HUDEP-2 (cell line): ENCODE data around the gene OSBPL2.

ENCODE experiments used
- DNase-seq, 76 experiments: peaks; one replicate each; lab custom pipeline; 2025; ENCODE audit not compliant: unreplicated experiment in 76 of 76; lab: John Stamatoyannopoulos, UW

The OSBPL2 gene

DNA sequence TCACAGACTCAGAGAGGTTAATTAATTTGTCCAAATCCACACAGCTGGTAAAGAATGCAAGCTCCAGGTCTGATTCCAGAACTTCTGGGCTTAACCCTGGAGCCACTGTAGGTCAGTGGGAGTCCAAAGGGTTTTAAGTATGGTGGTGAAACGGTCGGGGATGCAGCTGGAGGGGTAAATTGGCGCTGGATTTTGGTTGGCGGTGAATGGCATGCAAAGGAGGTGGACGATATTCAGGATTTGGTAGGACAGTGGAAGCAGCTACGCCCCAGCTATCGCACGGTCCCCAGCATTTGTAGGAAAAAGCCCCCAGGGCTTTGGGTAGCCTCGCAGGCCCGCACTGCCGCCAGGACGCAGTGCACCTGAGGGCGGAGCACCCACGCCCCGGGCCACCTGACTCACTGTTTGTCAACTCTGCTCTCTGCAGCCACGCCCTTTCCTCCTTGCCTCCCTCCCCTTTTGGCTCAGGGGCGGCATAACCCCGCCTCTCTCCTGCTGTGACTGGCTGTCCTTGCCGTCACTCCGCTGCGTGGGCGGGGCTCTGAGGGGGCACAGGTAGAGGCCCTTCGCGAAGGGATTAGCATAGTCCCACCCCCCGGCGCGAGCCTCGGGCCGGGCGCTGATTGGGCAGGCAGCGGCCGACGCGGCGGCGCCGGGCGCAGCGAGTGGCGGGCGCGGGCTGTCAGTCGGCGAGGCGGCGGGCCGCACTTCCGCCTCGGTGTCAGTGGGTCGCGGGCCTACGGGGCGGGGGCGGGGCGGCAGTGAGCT, at the start of gene OSBPL2:
Gene OSBPL2, plus strand, starts transcription at position 721 of the 768 bp plus-strand sequence. CDS start 17,664 bp downstream, outside the sequence.
- DNase-seq = peak; percentile 85 to 100 (median 99)

DNA sequence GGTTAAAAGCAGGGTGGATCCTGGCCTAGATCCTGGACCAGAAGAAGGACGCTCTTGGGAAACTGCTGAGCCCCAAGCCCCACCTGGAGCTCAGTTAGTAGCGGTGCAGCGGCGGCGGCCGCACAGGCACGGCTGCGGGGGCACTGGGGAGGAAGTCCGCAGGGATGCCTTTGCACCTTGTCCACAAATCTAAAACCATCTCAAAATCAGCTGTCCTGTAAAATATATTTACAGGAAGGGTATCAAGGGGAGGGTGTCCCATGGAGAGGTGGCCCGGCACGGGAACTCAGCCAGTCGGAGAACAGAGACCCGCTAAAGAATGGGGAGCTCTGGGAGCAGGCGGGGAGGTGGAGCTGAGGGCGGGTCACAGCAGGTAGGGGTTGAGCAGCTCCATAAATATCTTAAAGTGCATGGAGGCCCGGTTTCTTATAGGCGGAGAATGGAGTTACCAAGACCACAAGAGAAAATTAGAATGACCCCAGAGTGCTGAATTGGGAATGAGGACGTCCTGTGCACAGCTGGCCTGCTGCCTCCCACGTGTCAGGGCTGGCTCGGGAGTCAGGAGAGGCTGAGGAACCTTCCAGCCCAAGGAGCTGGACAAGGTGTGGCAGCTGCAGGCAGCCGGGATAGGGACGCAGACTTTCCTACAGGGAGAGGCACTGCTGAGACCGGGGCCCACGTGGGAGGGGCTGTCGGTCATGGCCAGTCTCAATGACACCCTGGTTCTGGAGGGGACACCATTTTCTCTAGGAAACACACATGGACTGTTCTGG, 47.5 kb upstream of the OSBPL2 start:
- DNase-seq = no peak

DNA sequence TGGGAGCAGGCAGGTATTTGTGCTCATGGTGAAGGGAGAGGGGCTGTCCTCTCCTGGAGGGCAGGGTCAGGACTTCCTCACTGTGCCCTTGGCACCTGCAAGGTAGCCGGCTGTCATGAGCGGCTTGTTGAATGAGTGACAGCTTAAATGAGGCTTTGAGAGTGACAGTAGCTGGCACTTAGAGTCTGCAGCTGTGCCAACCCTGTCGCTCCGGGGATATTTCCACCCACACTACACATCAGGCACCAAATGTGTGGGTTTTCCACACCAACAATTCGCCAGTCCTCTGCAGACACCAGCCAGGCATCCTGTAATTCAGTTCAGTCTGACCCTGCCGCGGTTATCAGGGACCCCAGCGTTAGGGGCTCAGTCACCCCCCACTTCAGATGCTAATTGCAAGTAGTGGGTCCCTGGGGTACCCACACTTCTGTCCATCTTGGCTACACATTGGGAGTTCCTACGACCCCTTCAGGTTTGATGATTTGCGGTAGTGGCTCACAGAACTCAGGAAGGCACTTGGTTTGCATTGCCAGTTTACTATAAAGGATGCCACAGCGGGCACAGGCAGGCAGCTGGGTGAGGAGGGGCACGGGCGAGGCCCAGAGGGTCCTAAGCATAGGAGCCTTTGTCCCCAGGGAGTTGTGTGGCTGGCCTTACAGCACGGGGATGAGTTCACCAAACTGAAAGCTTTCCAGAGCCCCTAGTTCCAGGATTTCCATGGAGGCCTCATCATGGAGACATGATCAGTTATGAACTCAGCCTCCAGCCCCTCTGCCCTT, 46.4 kb upstream of the OSBPL2 start:
- DNase-seq = no peak

DNA sequence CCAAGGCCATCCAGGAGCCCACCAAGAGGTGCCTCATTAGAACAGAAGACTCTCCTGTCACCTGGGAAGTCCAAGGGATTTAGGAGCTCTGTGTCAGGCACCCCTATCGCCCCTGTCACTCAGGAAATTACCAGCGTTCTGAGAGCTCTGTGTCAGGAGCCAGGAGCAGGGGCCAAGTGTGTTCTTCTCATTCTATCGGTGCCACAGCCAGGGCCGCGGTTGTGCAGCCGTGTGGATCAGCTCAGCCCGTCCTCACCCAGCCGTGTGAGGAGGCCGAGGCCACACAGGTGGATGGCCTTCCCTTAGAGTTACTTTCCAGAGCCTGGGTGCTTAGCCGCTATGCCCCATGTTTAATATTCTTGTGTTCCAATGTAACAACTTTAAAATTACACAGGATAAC, 45.7 kb upstream of the OSBPL2 start:
- DNase-seq = no peak

DNA sequence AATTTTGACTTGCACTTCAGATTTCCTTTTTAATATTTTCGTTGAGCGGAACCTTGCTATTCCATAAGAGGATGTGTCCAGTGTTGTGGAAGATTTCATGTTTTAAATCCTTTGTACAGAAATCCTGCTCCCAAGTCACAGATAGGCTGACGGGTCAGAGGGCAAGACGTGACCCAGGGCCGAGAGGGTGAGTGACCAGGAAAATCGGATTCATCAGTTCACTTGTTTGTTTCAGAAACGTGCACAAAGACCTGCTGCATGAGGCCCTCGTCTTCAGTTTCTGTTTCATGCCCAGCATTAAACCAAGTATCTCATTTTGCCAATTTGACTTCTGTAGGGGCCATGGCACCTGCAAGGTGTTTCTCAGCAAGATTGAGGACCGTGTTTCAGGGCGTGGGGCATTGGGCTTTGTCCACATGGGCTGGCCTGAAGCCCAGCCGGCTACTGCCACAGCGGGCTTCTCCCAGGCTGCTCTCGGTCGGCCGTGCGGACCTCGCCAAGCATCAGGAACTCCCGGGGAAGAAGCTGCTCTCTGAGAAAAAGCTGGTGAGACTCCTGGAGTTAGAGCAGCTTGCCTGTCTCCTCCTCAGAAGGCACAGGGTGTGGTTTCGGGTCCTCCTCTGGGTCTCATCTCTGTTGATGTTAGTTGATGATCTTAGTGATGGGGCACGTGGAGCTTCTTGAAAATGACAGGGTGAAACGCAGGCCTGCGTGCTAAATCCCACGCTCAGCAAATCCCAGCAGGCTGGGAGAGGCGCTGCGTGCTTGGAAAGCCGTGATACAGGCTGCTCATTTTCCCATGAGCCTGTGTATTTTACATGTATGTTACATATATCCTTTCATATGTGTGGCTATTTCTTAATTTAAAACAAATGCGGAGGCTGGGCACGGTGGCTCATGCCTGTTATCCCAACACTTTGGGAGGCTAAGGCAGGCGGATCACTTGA, 45.0 kb upstream of the OSBPL2 start:
- no peak for DNase-seq

DNA sequence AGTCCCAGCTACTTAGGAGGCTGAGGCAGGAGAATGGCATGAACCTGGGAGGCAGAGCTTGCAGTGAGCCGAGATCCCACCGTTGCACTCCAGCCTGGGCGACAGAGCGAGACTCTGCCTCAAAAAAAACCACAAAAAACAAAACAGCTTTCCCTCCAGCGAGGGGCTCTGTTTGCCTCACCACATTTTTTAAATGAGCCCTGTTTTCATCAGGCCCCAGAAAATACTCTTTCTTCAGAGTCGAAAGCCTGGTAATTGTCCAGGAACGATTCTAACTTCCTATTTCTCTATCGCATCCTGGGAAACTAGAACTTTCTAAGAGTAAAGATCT, 43.3 kb upstream of the OSBPL2 start:
- DNase-seq = no peak

DNA sequence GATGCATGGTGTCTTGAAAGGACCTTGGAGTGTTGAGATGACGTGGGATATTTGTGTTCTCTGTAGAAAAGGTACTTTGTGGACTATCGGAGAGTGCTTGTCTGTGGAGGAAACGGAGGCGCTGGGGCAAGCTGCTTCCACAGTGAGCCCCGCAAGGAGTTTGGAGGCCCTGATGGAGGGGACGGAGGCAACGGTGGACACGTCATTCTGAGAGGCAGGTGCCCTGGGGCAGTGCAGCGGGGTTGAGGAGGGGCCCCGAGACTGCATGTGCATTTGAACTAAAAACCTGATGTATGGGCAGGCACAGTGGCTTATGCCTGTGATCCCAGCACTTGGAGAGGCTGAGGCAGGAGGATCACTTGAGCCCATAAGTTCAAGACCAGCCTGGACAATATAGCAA, 42.6 kb upstream of the OSBPL2 start:
- no peak for DNase-seq

DNA sequence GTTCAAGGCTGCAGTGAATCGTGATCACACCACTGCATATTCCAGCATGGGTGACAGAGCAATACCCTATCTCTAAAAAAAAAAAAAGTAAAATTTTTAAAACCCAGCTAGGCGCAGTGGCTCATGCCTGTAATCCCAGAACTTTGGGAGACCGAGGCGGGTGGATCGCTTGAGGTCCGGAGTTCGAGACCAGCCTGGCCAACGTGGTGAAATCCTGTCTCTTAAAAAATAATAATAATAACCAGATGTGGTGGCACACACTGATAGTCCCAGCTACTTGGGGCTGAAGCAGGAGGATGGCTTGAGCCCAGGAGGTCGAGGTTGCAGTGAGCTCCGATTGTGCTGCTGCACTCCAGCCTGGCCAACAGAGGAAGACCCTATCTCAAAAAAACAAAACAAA, 42.0 kb upstream of the OSBPL2 start:
- DNase-seq = no peak

DNA sequence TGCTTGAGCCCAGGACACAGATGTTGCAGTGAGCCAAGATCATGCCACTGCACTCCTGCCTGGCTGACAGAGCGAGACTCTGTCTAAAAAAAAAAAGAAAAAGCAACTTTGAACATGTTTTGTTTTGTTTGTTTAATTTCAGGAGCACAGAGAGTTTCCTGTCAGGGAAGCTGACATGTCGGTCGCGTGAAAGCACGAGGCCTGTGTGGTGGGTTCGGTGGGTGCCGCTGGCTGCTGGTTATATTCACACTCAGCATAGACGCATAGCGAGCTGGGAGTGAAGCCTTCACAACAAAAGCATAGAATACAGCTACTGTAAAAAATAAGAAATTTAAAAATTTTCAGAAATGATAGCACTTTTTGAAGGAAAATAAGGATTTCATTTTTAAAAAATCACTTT, 41.0 kb upstream of the OSBPL2 start:
- DNase-seq = no peak

DNA sequence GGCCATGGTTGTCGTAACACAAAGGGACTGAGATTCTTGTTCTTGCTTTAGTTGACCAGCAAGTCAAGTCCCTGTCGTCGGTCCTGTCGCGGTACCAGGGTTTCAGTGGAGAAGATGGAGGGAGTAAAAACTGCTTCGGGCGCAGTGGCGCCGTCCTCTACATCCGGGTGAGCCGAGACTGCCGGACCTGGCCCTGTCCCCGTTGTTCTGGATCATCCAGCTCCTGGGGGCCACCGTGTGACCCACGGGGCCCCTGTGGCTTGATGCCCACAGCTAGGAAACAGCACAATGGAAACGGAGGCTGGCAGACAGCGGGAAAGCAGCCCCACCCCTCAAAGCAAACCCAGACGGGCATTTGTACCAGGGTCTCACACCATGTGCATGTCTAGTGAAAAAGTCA, 40.5 kb upstream of the OSBPL2 start:
- DNase-seq = no peak

DNA sequence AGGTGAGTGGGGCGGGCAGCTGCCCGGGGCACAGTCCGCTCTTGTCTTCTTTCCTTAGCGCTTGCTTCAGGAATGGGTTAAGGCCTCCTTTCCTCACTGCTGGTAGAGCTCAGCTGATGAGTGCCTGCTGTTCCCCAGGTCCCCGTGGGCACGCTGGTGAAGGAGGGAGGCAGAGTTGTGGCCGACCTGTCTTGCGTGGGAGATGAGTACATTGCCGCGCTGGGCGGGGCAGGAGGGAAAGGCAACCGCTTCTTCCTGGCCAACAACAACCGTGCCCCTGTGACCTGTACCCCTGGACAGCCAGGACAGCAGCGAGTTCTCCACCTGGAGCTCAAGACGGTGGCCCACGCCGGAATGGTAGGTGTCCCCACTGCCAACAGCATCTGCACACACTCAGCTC, 39.8 kb upstream of the OSBPL2 start:
- no peak for DNase-seq

DNA sequence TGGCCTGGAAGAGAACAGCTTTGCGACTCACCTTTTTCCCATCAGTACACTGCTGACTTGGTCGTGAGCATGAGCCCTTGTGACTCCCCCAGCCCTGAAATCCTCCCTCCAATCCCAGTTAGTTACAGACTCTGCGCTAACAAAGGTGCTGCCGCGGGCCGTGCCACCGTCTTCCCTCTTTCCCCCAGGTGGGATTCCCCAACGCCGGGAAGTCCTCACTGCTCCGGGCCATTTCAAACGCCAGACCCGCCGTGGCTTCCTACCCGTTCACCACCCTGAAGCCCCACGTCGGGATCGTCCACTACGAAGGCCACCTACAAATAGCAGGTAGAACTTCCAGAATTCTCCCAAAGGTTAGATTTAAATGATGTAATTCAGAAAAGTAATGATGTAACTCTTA, 39.4 kb upstream of the OSBPL2 start:
- DNase-seq = no peak

DNA sequence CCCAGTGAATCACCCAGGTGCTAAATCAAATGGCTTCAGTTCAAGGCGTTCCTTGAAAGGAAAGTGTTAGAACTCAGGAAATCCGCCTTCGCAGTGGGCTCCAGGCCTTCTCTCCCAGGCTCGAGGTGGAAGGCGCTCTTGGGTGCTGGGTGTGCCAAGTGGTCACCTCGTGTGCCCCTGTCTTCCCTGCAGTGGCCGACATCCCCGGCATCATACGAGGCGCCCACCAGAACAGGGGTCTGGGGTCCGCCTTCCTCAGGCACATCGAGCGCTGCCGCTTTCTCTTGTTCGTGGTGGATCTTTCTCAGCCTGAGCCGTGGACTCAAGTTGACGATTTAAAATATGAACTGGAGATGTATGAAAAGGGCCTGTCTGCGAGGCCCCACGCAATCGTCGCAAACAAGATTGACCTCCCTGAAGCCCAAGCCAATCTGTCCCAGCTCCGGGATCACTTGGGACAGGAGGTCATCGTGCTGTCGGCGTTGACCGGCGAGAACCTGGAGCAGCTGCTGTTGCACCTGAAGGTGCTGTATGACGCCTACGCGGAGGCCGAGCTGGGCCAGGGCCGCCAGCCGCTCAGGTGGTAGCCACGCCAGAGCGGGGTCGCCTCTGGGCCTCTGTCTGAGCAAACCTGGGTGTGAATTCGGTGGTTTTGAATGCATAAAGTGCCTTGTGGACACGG, 37.7 kb upstream of the OSBPL2 start:
- DNase-seq = no peak

DNA sequence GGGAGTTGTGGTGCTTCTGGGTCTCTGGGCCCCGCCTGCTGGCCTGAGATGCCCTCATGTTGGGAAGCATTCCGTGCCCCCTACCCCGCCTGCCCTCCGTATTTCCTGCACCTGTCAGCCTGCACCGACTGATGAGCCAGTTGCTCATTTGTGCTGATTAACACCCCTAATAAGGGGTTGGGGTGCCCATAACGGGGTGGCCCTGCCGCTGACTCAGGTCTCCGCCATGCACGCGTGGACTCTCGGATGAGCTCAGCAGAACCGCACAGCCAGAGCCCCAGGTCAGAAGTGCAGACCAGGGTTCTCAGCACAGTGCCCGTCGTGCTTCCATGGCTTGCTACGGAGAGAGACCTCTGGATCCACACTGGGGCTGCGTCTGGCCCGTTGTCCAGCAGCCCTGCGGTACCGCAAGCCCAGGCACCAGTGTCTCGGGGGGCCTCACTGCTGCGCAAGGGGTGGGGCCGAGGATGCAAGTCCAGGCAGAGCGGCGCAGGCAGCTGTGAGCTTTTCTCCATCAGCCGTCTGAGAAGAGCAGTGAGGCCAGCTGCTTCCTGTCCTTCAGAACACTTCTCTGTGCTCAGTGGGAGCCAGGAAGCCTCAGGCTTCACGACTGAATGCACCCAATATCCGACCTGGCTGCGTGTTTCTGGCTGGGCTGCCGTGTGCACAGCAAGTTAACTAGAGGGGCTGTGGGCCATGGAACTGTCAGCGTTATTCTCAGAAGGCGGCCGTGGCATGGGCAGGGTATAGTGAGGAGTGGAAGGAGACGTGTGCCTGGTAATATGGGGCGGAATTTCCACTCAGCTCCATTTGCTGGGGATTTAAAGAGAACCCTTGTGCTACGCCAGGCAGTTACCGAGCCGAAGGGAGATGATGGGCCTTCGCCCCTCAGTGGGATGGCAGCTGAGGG, 36.9 kb upstream of the OSBPL2 start:
- DNase-seq = no peak

DNA sequence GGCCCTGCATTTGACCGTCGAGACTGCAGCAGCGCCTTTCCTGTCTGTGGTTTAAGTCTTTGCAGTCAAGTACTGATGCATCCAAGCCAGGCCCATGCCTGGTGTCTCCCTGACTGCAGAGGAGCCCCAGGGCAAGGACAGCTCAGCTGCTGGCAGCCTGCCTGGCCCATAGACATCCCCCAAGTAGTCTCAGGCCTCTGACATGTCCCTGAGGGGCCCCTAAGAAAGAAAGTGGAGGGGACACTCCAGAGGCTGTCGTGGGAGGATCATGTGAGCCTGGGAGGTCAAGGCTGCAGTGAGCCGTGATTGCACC, 36.3 kb upstream of the OSBPL2 start:
- no peak for DNase-seq

DNA sequence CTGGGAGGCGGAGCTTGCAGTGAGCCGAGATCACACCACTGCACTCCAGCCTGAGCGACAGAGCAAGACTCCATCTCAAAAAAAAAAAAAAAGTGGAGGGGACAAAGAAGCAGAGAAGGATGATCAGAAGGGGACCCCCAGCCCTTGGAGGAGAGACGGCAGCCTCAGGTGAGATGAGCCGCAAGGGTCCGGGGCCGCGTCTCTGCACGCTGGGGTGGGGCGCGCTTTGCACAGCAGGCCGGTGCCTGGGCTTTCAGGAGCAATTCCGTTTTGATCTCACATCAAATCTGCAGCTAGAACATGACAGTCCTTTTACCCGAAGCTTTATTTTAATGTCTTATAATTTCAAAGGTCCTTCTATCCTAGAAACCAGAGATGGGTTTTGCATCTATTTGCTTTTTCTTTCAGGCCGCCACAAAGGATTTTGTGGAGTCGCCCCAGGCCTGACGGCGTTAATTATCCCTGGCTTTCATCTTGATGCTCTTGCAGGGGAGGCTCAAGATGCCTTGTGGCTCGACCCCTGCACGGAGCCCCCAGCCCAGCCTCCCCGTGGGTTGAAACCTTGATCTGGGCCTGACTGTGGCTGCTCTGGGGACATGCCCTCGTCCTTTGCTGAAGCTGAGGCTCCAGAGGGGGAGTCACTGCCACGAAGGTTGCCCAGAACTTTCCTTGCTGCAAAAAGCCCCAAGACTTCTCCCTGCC, 35.5 kb upstream of the OSBPL2 start:
- DNase-seq = no peak

DNA sequence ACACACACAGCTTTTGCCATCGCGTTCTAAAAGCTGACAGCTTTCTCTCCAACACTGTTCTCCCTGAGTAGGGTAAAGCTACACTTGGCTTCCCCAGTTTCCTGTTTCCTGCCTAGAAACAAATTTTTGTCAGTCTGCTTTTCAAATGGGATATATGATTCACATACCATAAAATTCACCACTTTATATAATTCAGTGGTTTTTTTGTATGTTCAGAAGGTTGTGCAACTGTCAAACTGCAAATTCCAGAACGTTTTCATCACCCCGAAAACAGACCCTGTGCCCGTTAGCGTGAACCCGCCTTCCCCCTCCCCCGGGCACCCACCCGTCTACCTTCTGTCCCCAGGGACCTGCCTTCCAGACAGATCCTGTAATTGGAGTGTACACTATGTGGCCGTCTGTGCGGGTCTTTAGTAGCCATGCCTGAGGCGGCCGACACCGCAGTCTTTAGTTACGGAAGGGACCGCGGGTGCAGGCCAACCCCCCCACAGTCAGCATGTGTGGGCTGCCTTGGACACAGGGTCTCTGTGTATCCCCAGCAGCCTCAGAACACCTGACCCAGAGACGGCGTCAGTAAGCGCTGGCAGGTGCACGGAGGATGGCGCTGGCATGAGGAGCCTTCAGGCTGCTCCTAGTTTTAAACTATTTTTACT, 34.8 kb upstream of the OSBPL2 start:
- no peak for DNase-seq
